Measurements from ENCODE around the gene DCDC1. TPM values are rescaled to one million over a fixed set of nuclear protein-coding genes. Genes with fewer than 3 reads are reported as not detected.

DCDC1 gene
- total RNA-seq, 1 donor, result 0.21 TPM

DNA sequence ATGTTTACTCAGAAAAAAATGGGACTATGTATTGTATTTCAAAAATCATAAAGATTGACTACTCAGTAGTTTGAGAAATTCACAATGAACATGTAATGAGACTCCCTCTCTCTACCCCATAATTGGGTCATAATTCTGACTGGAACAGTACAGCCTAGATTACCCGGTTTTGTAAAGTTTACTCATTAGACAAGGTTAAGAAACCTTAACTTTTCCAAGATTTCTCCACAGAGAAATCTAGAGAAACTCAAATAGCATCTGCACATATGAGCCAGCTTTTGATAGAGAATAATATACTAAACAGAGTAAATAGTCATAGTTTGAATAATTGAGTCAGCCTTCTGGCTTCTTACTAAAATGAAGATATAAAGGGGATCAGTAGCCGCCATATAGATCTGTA lies 452.3 kb downstream of the DCDC1 start:
- H3K9me3 ChIP-seq (ENCODE audit: low read depth, low read length), result no peaks in the 10 kb centered on the region
- no peak overlapping the region for H3K4me3 ChIP-seq (ENCODE audit: low read length)
- H3K27me3 ChIP-seq (ENCODE audit: insufficient read depth, low read length), result no peaks in the 10 kb centered on the region
- H3K4me1 ChIP-seq (ENCODE audit: insufficient read depth, low read length), result peaks cover 13% of the 10 kb centered on the region

DNA sequence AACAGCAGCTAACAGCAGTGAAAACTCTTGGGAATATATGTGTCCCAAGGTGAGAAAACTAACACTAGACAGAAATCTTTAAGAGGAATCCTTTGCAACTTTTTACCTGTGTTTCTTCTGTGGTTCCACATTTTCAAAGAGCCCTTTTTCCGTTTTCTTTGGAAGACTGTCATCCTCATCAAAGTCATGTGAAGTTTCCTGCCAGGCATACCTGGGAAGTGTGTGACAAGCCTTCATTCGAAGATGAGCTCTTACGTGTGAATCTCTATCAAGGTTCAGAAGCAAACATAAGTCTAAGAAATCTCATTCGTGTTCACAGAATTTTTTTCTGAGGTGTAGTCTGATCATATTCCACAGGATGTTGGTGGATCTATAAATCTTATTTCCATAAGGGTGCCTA lies 452.8 kb downstream of the DCDC1 start:
- H3K9me3 ChIP-seq (ENCODE audit: low read depth, low read length), result no peaks in the 10 kb centered on the region
- H3K4me3 ChIP-seq (ENCODE audit: low read length), result no peak overlapping the region
- H3K27me3 ChIP-seq (ENCODE audit: insufficient read depth, low read length), result no peaks in the 10 kb centered on the region
- peaks cover 13% of the 10 kb centered on the region for H3K4me1 ChIP-seq (ENCODE audit: insufficient read depth, low read length)

GRCh38 chr11:30914143-30914762 lies 455.3 kb downstream of the DCDC1 start:
- H3K4me1 ChIP-seq (ENCODE audit: insufficient read depth, low read length), result peaks cover 8% of the 10 kb centered on the region
- no peak overlapping the region for H3K4me3 ChIP-seq (ENCODE audit: low read length)
- H3K27me3 ChIP-seq (ENCODE audit: insufficient read depth, low read length), result no peaks in the 10 kb centered on the region
- H3K9me3 ChIP-seq (ENCODE audit: low read depth, low read length), result no peaks in the 10 kb centered on the region

DNA sequence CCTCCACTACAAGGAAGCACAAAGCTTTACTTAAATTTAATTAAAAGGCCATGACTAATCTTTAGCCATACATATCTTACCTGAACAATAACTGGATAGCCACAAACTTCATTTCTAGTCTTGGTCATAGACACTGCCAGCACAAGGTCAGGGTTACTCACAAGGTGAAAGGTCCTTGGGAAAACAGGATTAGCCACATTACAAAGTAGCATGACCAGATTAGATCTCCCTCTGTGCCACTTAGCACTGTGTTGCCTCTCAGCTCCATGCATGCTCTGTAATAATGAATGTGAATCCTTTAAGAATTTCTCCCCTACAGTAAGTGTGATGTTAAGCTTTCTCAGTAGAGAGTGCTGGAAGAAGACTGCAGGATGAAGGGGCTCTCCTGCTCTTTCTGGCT lies 458.3 kb downstream of the DCDC1 start:
- H3K4me3 ChIP-seq (ENCODE audit: low read length), result no peak overlapping the region
- H3K4me1 ChIP-seq (ENCODE audit: insufficient read depth, low read length), result no peaks in the 10 kb centered on the region
- no peaks in the 10 kb centered on the region for H3K9me3 ChIP-seq (ENCODE audit: low read depth, low read length)
- no peaks in the 10 kb centered on the region for H3K27me3 ChIP-seq (ENCODE audit: insufficient read depth, low read length)

GRCh38 chr11:30908857-30909256 lies 460.7 kb downstream of the DCDC1 start:
- Histone ChIP-seq H3K27me3 (ENCODE audit: insufficient read depth, low read length) (no peaks in the 10 kb centered on the region), H3K4me1 (ENCODE audit: insufficient read depth, low read length) (no peaks in the 10 kb centered on the region), H3K9me3 (ENCODE audit: low read depth, low read length) (no peaks in the 10 kb centered on the region), H3K4me3 (ENCODE audit: low read length) (no peak overlapping the region)

DNA sequence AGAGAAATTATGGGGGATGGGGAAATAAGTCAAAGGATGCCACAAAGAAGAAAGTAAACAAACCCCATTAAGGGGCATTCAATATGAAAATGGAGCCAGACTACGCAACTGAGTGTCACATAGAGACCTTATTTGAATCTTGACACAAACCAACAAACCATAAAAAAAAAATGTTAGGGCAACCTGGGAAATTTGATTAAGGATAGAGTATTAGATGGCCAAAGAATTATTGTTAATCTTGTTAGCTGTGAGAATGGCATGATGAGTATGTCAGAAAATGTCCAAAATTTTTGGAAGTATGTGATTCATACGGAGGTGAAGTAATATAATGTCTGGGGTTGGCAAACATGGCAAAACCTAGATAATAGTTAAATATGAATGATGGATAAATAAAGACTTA lies 461.3 kb downstream of the DCDC1 start:
- no peak overlapping the region for H3K4me3 ChIP-seq (ENCODE audit: low read length)
- H3K4me1 ChIP-seq (ENCODE audit: insufficient read depth, low read length), result no peaks in the 10 kb centered on the region
- no peaks in the 10 kb centered on the region for H3K9me3 ChIP-seq (ENCODE audit: low read depth, low read length)
- no peaks in the 10 kb centered on the region for H3K27me3 ChIP-seq (ENCODE audit: insufficient read depth, low read length)

- H3K4me1 ChIP-seq (ENCODE audit: insufficient read depth, low read length), result no peaks in the 10 kb centered on the region
- no peak overlapping the region for H3K4me3 ChIP-seq (ENCODE audit: low read length)
- no peaks in the 10 kb centered on the region for H3K27me3 ChIP-seq (ENCODE audit: insufficient read depth, low read length)
Measured at GRCh38 chr11:30902929-30903328, 466.6 kb downstream of the DCDC1 start.

DNA sequence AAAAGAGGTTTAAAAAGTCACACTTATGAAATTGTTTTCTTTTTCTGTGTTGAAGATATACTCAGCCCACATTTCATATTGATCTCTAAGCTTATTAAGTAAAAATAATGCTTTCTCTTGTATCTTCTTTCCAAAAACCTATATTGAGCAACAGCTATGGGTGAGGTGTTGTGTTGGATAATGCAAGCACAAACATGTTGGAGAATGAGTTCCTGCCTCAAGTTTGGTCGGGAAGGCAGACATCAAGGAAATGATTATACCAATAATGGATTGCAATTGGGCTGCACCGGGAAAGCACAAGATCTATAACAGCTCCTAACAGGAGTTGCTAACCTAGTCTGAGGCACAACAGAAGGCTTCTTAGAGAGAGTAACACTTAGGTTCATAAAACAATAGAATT lies 474.5 kb downstream of the DCDC1 start:
- H3K4me3 ChIP-seq (ENCODE audit: low read length), result no peak overlapping the region
- no peaks in the 10 kb centered on the region for H3K27me3 ChIP-seq (ENCODE audit: insufficient read depth, low read length)
- no peaks in the 10 kb centered on the region for H3K4me1 ChIP-seq (ENCODE audit: insufficient read depth, low read length)
- H3K9me3 ChIP-seq (ENCODE audit: low read depth, low read length), result no peaks in the 10 kb centered on the region

More at GRCh38 chr11:30902929-30903328, 466.6 kb downstream of the DCDC1 start:
- H3K9me3 ChIP-seq (ENCODE audit: low read depth, low read length), result no peaks in the 10 kb centered on the region

DNA sequence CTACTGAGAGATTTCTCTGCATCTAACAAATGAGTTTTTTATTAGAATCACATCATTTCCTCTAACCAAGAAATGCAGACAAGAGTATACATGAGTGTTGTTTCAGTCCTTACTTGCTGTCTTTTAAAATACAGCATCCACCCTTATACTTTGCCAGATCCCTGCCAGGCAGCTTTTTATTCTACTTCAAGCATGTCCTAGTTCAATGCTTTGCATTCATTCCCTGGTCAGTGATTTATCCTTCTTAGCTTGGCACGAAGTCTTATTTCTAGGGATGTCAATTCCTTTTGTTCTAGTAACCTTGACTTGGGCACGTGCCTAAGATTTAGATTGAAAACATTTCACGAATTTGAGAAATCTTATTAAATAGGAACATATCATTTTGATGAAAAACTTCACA lies 476.2 kb downstream of the DCDC1 start:
- no peaks in the 10 kb centered on the region for H3K4me1 ChIP-seq (ENCODE audit: insufficient read depth, low read length)
- H3K27me3 ChIP-seq (ENCODE audit: insufficient read depth, low read length), result no peaks in the 10 kb centered on the region
- no peak overlapping the region for H3K4me3 ChIP-seq (ENCODE audit: low read length)

GRCh38 chr11:30889143-30889794 lies 480.3 kb downstream of the DCDC1 start:
- Histone ChIP-seq H3K27me3 (ENCODE audit: insufficient read depth, low read length) (no peaks in the 10 kb centered on the region), H3K4me3 (ENCODE audit: low read length) (no peak overlapping the region), H3K4me1 (ENCODE audit: insufficient read depth, low read length) (no peaks in the 10 kb centered on the region), H3K9me3 (ENCODE audit: low read depth, low read length) (no peaks in the 10 kb centered on the region)

More for the DNA sequence above, 476.2 kb downstream of the DCDC1 start:
- no peaks in the 10 kb centered on the region for H3K9me3 ChIP-seq (ENCODE audit: low read depth, low read length)

DNA sequence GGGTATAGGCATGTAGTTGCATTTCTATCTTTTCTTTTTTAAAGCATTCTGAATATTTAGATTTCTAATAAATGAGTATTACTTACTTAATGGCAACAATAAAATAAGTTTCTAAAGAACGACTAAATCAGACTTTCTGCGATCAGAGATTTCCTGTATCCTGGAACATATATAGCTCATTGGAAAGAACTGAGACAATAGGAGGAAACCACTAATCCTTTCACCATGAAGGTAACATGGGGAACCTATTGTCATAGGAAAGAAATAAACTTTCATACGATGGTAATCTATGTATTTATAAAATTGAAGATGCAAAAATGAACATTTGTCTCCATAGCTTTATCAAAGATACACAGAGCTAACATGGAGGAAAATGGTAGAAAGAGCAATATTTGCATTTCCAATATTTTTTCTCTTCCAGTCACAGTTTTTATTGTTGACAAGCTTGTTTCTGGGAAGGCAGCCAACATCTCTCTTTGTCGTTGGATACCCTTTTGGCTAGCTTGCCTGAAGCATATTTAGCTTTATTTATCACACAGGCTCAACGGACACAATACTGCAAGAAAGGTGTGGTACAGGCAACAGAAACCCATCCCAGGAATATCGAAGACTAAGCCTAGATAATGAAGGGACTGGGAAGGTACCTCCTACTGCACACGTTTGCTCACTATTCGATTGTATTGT lies 490.1 kb downstream of the DCDC1 start:
- no peak overlapping the region for H3K4me3 ChIP-seq (ENCODE audit: low read length)
- H3K9me3 ChIP-seq (ENCODE audit: low read depth, low read length), result no peaks in the 10 kb centered on the region
- H3K27me3 ChIP-seq (ENCODE audit: insufficient read depth, low read length), result no peaks in the 10 kb centered on the region
- H3K4me1 ChIP-seq (ENCODE audit: insufficient read depth, low read length), result no peaks in the 10 kb centered on the region

- Histone ChIP-seq H3K27me3 (ENCODE audit: insufficient read depth, low read length) (no peaks in the 10 kb centered on the region), H3K9me3 (ENCODE audit: low read depth, low read length) (no peaks in the 10 kb centered on the region), H3K4me1 (ENCODE audit: insufficient read depth, low read length) (no peaks in the 10 kb centered on the region), H3K4me3 (ENCODE audit: low read length) (no peak overlapping the region)
Measured at GRCh38 chr11:30878400-30878799, 491.1 kb downstream of the DCDC1 start.

DNA sequence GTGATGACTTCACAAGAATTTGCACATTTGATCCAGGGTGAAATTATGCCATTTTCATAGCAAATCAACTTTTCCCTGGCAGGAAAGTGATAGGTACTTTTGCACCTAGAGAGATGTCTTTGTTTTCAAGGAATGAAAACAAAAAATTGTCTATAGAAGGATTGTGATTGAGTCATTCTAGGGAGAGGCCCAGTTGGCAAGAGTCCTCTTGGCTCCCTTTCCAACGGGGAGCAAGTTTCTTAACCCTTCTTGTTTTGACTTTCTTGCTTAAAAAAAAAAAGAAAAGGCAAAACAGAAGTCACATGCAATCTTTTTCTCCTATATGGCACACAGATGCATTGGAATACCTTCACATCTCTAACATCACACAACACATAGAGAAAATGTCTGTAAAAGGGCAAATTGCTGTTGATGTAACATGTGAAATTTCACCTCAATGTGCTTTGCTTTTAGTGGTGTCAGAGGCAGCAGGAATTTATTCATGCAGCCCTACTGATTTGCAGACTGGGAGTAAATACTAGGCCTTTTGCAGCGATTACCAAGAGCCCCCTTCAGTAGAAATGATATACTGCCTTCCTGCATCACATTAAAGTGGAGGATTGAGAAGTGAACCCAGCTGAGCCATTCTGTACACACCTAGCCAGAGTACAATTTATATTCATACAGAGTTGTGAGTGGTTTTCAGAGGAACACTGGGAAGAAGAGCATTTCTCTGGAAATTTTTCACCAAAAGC lies 492.7 kb downstream of the DCDC1 start:
- H3K27me3 ChIP-seq (ENCODE audit: insufficient read depth, low read length), result no peaks in the 10 kb centered on the region
- no peaks in the 10 kb centered on the region for H3K4me1 ChIP-seq (ENCODE audit: insufficient read depth, low read length)
- H3K4me3 ChIP-seq (ENCODE audit: low read length), result no peak overlapping the region
- H3K9me3 ChIP-seq (ENCODE audit: low read depth, low read length), result no peaks in the 10 kb centered on the region

GRCh38 chr11:30876228-30876627 lies 493.3 kb downstream of the DCDC1 start:
- no peaks in the 10 kb centered on the region for H3K4me1 ChIP-seq (ENCODE audit: insufficient read depth, low read length)
- no peak overlapping the region for H3K4me3 ChIP-seq (ENCODE audit: low read length)
- no peaks in the 10 kb centered on the region for H3K9me3 ChIP-seq (ENCODE audit: low read depth, low read length)
- H3K27me3 ChIP-seq (ENCODE audit: insufficient read depth, low read length), result no peaks in the 10 kb centered on the region

GRCh38 chr11:30875806-30876205 lies 493.7 kb downstream of the DCDC1 start:
- Histone ChIP-seq H3K4me3 (ENCODE audit: low read length) (no peak overlapping the region), H3K4me1 (ENCODE audit: insufficient read depth, low read length) (no peaks in the 10 kb centered on the region), H3K9me3 (ENCODE audit: low read depth, low read length) (no peaks in the 10 kb centered on the region), H3K27me3 (ENCODE audit: insufficient read depth, low read length) (no peaks in the 10 kb centered on the region)

Data from mononuclear cell (primary cell).